ENCODE measurements around the gene NAT16. TPM values are rescaled to one million over a fixed set of nuclear protein-coding genes. Genes with fewer than 3 reads are reported as not detected.

The NAT16 gene
- total and polyA plus RNA-seq, 2 of the 13 experiments (the other 11 are each of a cell fraction or from before 2014, with no cell fraction given) = 0.04 TPM; not detected in 1

- no peak for TF ChIP-seq KDM5A (IDR thresholded peaks at IDR 0.05; ENCODE audit: borderline replicate concordance, low read length)
- peak; percentile 89 for TF ChIP-seq DR1 (CRISPR knock-in tag; IDR thresholded peaks at IDR 0.05)
- peak; percentile 70; the same call in 1 of the 2 replicates for TF ChIP-seq THAP9 (CRISPR knock-in tag; IDR thresholded peaks at IDR 0.05; ENCODE audit: borderline replicate concordance)
- TF ChIP-seq ZNF296 (CRISPR knock-in tag; conservative IDR thresholded peaks at IDR 0.05) = peak; percentile 95
- TF ChIP-seq PBX2 (CRISPR knock-in tag; IDR thresholded peaks at IDR 0.05) = no peak
- TF ChIP-seq PRPF4 (IDR thresholded peaks at IDR 0.05; ENCODE audit: low read depth, low read length, poor library complexity, severe bottlenecking) = no peak
- TF ChIP-seq JDP2 (CRISPR knock-in tag; IDR thresholded peaks at IDR 0.05; ENCODE audit: borderline replicate concordance) = peak; percentile 92; the same call in 1 of the 2 replicates
- peak; percentile 80; the same call in 1 of the 2 replicates for TF ChIP-seq ZKSCAN8 (CRISPR knock-in tag; IDR thresholded peaks at IDR 0.05; ENCODE audit: borderline replicate concordance)
- peak; percentile 95 for TF ChIP-seq TEAD2 (CRISPR knock-in tag; IDR thresholded peaks at IDR 0.05)
- peak; percentile 60; the same call in 1 of the 2 replicates for TF ChIP-seq GFI1 (CRISPR knock-in tag; IDR thresholded peaks at IDR 0.05; ENCODE audit: borderline replicate concordance)
- peak; percentile 99 for TF ChIP-seq CREB3 (CRISPR knock-in tag; IDR thresholded peaks at IDR 0.05)
- peak; percentile 78; the same call in 1 of the 2 replicates for TF ChIP-seq ZNF281 (CRISPR knock-in tag; IDR thresholded peaks at IDR 0.05; ENCODE audit: borderline replicate concordance)
- peak; percentile 93 for TF ChIP-seq ZNF30 (CRISPR knock-in tag; IDR thresholded peaks at IDR 0.05)
- peak; percentile 99 for TF ChIP-seq ZNF274 (CRISPR knock-in tag; IDR thresholded peaks at IDR 0.05)
- no peak for TF ChIP-seq CBX2 (IDR thresholded peaks at IDR 0.05; ENCODE audit: low read depth, low read length)
- TF ChIP-seq CBX2 (CRISPR knock-in tag; IDR thresholded peaks at IDR 0.05; ENCODE audit: low read depth) = peak; percentile 72; the same call in 1 of the 2 replicates
- TF ChIP-seq NCOR1 (IDR thresholded peaks at IDR 0.05; ENCODE audit: borderline replicate concordance, low read length) = no peak
- TF ChIP-seq THYN1 (CRISPR knock-in tag; IDR thresholded peaks at IDR 0.05; ENCODE audit: borderline replicate concordance, low read depth) = no peak
- TF ChIP-seq ZNF44 (CRISPR knock-in tag; IDR thresholded peaks at IDR 0.05) = peak; percentile 96; the same call in 1 of the 2 replicates
Measured at GRCh38 chr7:101165075-101165957, 14.8 kb downstream of the NAT16 start, which contains the start of gene VGF (continued).
